ENCODE data around the gene TPSB2. TPM values are rescaled to one million over a fixed set of nuclear protein-coding genes. Genes with fewer than 3 reads are reported as not detected.
A peak's percentile ranks its signal among the peaks of the same experiment; 100 is the strongest.
"Not testable (repeated sequence)": the region's sequence is repeated elsewhere in the genome, so short reads cannot be mapped to it uniquely, and the experiment has no call there.

The TPSB2 gene
- total RNA-seq, 2 donors from 2014 or later, result 9.3 to 18.9 TPM

- DNase-seq (no peak), ATAC-seq (peak in 1 of 2 donors; percentile 14)
- intact Hi-C loops (cut with DNase I), result loop anchor here (1.0 to 5.0 kb wide), 3 partner anchors 87 to 137 kb away; no protein-coding TSS in a partner anchor
These were observed 36.0 kb downstream of the TPSB2 start for GRCh38 chr16:1193825-1194581.

- intact Hi-C loops (cut with DNase I), result loop anchor here in 1 of 2 donors (5.0 kb wide), 1 partner anchor 136 kb away; no protein-coding TSS in a partner anchor
These were observed 36.7 kb downstream of the TPSB2 start for GRCh38 chr16:1193143-1193824.

GRCh38 chr16:1192384-1193073 is 37.5 kb downstream of the TPSB2 start:
- no peak for ATAC-seq
- intact Hi-C loops (cut with DNase I), result loop anchor here in 1 of 2 donors (5.0 kb wide), 1 partner anchor 135 kb away; no protein-coding TSS in a partner anchor
- no peak for DNase-seq

More at GRCh38 chr16:1193143-1193824, 36.7 kb downstream of the TPSB2 start:
- ATAC-seq (no peak), DNase-seq (no peak)

- not testable (repeated sequence) for DNase-seq, ATAC-seq
- intact Hi-C loops (cut with DNase I), result loop anchor here in 1 of 2 donors (5.0 kb wide), 1 partner anchor 133 kb away; no protein-coding TSS in a partner anchor
These were observed 39.2 kb downstream of the TPSB2 start for GRCh38 chr16:1190789-1191188.

- intact Hi-C loops (cut with DNase I), result no loop called here
- ATAC-seq (no peak), DNase-seq (no peak)
These were observed 40.5 kb downstream of the TPSB2 start for GRCh38 chr16:1189455-1189854.

GRCh38 chr16:1188432-1189189 is 41.4 kb downstream of the TPSB2 start:
- intact Hi-C loops (cut with DNase I), result no loop called here
- ATAC-seq (peak; percentile 71 to 79), DNase-seq (peak; percentile 60)

- ATAC-seq; intact Hi-C loops (cut with DNase I); DNase-seq: not testable (repeated sequence)
These were observed 44.4 kb downstream of the TPSB2 start for GRCh38 chr16:1185460-1186207.

GRCh38 chr16:1184980-1185379 is 45.0 kb downstream of the TPSB2 start:
- ATAC-seq, result no peak
- intact Hi-C loops (cut with DNase I), result loop anchor here in 1 of 2 donors (5.0 kb wide), 1 partner anchor 68 kb away; no protein-coding TSS in a partner anchor
- no peak for DNase-seq

GRCh38 chr16:1184156-1184868 is 45.7 kb downstream of the TPSB2 start:
- DNase-seq (no peak), ATAC-seq (no peak)
- intact Hi-C loops (cut with DNase I), result loop anchor here in 1 of 2 donors (5.0 kb wide), 1 partner anchor 67 kb away; no protein-coding TSS in a partner anchor

- peak; percentile 66 for DNase-seq
- intact Hi-C loops (cut with DNase I), result loop anchor here in 1 of 2 donors (5.0 kb wide), 1 partner anchor 66 kb away; no protein-coding TSS in a partner anchor
- ATAC-seq, result peak in 1 of 2 donors; percentile 57
These were observed 46.8 kb downstream of the TPSB2 start for GRCh38 chr16:1182950-1183907.

GRCh38 chr16:1182316-1182671 is 47.7 kb downstream of the TPSB2 start:
- intact Hi-C loops (cut with DNase I), result loop anchor here in 1 of 2 donors (5.0 kb wide), 1 partner anchor 65 kb away; no protein-coding TSS in a partner anchor
- DNase-seq (peak; percentile 75), ATAC-seq (peak; percentile 76 to 87)

- DNase-seq (no peak), ATAC-seq (peak in 1 of 2 donors; percentile 4)
- intact Hi-C loops (cut with DNase I), result loop anchor here in 1 of 2 donors (5.0 kb wide), 1 partner anchor 64 kb away; no protein-coding TSS in a partner anchor
These were observed 48.3 kb downstream of the TPSB2 start for GRCh38 chr16:1181404-1182315.

- DNase-seq (peak; percentile 49), ATAC-seq (peak; percentile 7 to 48)
- intact Hi-C loops (cut with DNase I), result loop anchor here in 1 of 2 donors (5.0 kb wide), 1 partner anchor 63 kb away; no protein-coding TSS in a partner anchor
These were observed 49.2 kb downstream of the TPSB2 start for GRCh38 chr16:1180549-1181403.

Data from left cardiac atrium (tissue), 4 donors.